GM23338 (cell line): ENCODE data around the gene PARD3. TPM values are rescaled to one million over a fixed set of nuclear protein-coding genes. Genes with fewer than 3 reads are reported as not detected.

Experiments
- ATAC-seq: fragments of 200-7000 bp; cut with Tn5 transposase; 3 replicates; pipeline ENCODE4 v1.9.1; 2020
- DNase-seq: peaks from one replicate; pipeline ENCODE4 v3.0.0-alpha.2; 2015; ENCODE audit warnings: low spot score
- H2AFZ ChIP-seq: fragments of 200-600 bp; sonication (generic); 2 replicates; pipeline ENCODE4 v1.8.0; 2016; ENCODE audit warnings: antibody characterized with exemption, mild to moderate bottlenecking, moderate library complexity
- H3F3A ChIP-seq: fragments of 200-600 bp; sonication (generic); replicated peaks from 2 replicates; pipeline ENCODE4 v1.8.0; 2017; ENCODE audit warnings: antibody characterized with exemption, mixed run types, low read depth
- H3K27ac ChIP-seq: fragments of 200-600 bp; sonication (generic); 2 replicates; pipeline ENCODE4 v1.6.1; 2016; ENCODE audit warnings: low read depth
- H3K27me3 ChIP-seq: fragments of 200-600 bp; sonication (generic); 2 replicates; pipeline ENCODE4 v1.8.0; 2016; ENCODE audit warnings: mild to moderate bottlenecking, mixed run types, moderate library complexity; ENCODE audit not compliant: insufficient read depth
- H3K36me3 ChIP-seq: fragments of 200-600 bp; sonication (generic); 2 replicates; pipeline ENCODE4 v1.8.0; 2016; ENCODE audit warnings: mild to moderate bottlenecking; ENCODE audit not compliant: insufficient read depth
- H3K4me1 ChIP-seq: fragments of 200-600 bp; sonication (generic); 2 replicates; pipeline ENCODE4 v1.8.0; 2016; ENCODE audit warnings: mild to moderate bottlenecking, moderate library complexity; ENCODE audit not compliant: insufficient read depth
- H3K4me2 ChIP-seq: fragments of 200-600 bp; sonication (generic); 2 replicates; pipeline ENCODE4 v1.7.1; 2017; ENCODE audit warnings: mixed run types
- H3K4me3 ChIP-seq: fragments of 200-600 bp; sonication (generic); 2 replicates; pipeline ENCODE4 v1.6.1; 2016; ENCODE audit warnings: mixed run types
- H3K79me2 ChIP-seq: fragments of 200-600 bp; sonication (generic); replicated peaks from 2 replicates; pipeline ENCODE4 v1.8.0; 2017; ENCODE audit warnings: mild to moderate bottlenecking; ENCODE audit not compliant: insufficient read depth
- H3K9me2 ChIP-seq: fragments of 200-600 bp; sonication (generic); 2 replicates; pipeline ENCODE4 v1.8.0; 2017; ENCODE audit not compliant: insufficient read depth
- H4K20me1 ChIP-seq: fragments of 200-600 bp; sonication (generic); replicated peaks from 2 replicates; pipeline ENCODE4 v1.8.0; 2017; ENCODE audit warnings: mild to moderate bottlenecking; ENCODE audit not compliant: insufficient read depth
- H3K27ac Mint-ChIP-seq: 2 replicates; pipeline ENCODE4 v1.8.0; 2020; ENCODE audit warnings: inconsistent platforms, mild to moderate bottlenecking, moderate library complexity, mixed read lengths
- H3K27me3 Mint-ChIP-seq: 3 replicates; pipeline ENCODE4 v1.8.0; 2022; ENCODE audit warnings: low read depth, mild to moderate bottlenecking, moderate library complexity, mixed read lengths, inconsistent platforms; ENCODE audit not compliant: insufficient read depth, poor library complexity
- H3K36me3 Mint-ChIP-seq: 3 replicates; pipeline ENCODE4 v1.8.0; 2021; ENCODE audit warnings: low read depth, mild to moderate bottlenecking, inconsistent platforms, moderate library complexity, mixed read lengths
- H3K4me1 Mint-ChIP-seq: 3 replicates; pipeline ENCODE4 v1.8.0; 2020; ENCODE audit warnings: mild to moderate bottlenecking, inconsistent platforms, mixed read lengths
- H3K4me3 Mint-ChIP-seq: 3 replicates; pipeline ENCODE4 v1.8.0; 2021; ENCODE audit warnings: moderate library complexity, mild to moderate bottlenecking, inconsistent platforms, mixed read lengths
- H3K9me3 Mint-ChIP-seq: 3 replicates; pipeline ENCODE4 v1.8.0; 2020; ENCODE audit warnings: moderate library complexity, mild to moderate bottlenecking, inconsistent platforms, mixed read lengths
- CREB1 ChIP-seq: fragments of 250-450 bp; sonication (Bioruptor Pico); IDR thresholded peaks from 2 replicates; pipeline ENCODE4 v1.5.0; 2020; ENCODE audit warnings: low read depth, mild to moderate bottlenecking, moderate library complexity
- CTCF ChIP-seq, 2 experiments: fragments of 200-600 bp in 1 of 2; sonication (generic) in 1 of 2; conservative IDR thresholded peaks; 2 replicates each; pipeline versions ENCODE4 v1.5.1 to v1.6.1; 2016 to 2017; ENCODE audit warnings: antibody characterized with exemption in 2 of 2, low read depth in 2 of 2, mild to moderate bottlenecking in 2 of 2, moderate library complexity in 1 of 2
- ETS1 ChIP-seq: IDR thresholded peaks from 2 replicates; pipeline ENCODE4 v1.6.1; 2016; ENCODE audit warnings: antibody characterized with exemption
- EZH2 ChIP-seq: fragments of 200-600 bp; sonication (generic); IDR thresholded peaks from one replicate; pipeline ENCODE4 v1.8.0; 2017; ENCODE audit warnings: antibody characterized with exemption, mild to moderate bottlenecking, low read depth; ENCODE audit not compliant: unreplicated experiment
- EZH2phosphoT487 ChIP-seq: fragments of 200-600 bp; sonication (generic); IDR thresholded peaks from one replicate; pipeline ENCODE4 v1.8.1; 2018; ENCODE audit warnings: antibody characterized with exemption; ENCODE audit not compliant: unreplicated experiment
- JUNB ChIP-seq: IDR thresholded peaks from one replicate; pipeline ENCODE4 v1.6.1; 2016; ENCODE audit warnings: antibody characterized with exemption; ENCODE audit not compliant: unreplicated experiment
- NANOG ChIP-seq: IDR thresholded peaks from 2 replicates; pipeline ENCODE4 v1.6.1; 2016; ENCODE audit warnings: antibody characterized with exemption, borderline replicate concordance
- POLR2AphosphoS5 ChIP-seq: IDR thresholded peaks from 2 replicates; pipeline ENCODE4 v1.6.1; 2016; ENCODE audit warnings: antibody characterized with exemption, low read depth
- REST ChIP-seq: IDR thresholded peaks from one replicate; pipeline ENCODE4 v1.6.1; 2018; ENCODE audit warnings: antibody characterized with exemption; ENCODE audit not compliant: unreplicated experiment
- STAT1 ChIP-seq: IDR thresholded peaks from one replicate; pipeline ENCODE4 v1.6.1; 2016; ENCODE audit warnings: antibody characterized with exemption; ENCODE audit not compliant: unreplicated experiment
- ZNF114 ChIP-seq: fragments of 250-450 bp; sonication (Bioruptor Pico); IDR thresholded peaks from 2 replicates; pipeline ENCODE4 v1.5.0; 2020; ENCODE audit warnings: mild to moderate bottlenecking, moderate library complexity
- ZNF331 ChIP-seq: fragments of 250-450 bp; sonication (Bioruptor Pico); IDR thresholded peaks from 2 replicates; pipeline ENCODE4 v1.5.0; 2020; ENCODE audit warnings: low read depth, mild to moderate bottlenecking, moderate library complexity
- ZNF462 ChIP-seq: fragments of 250-450 bp; sonication (Bioruptor Pico); IDR thresholded peaks from 2 replicates; pipeline ENCODE4 v1.5.0; 2020; ENCODE audit warnings: mild to moderate bottlenecking, moderate library complexity
- polyA plus RNA-seq: library from polyadenylated mRNA; unstranded; fragments of >200 nt; fragmentation: Nextera tagmentation; extraction: Ambion mirVana; gene quantifications from 2 replicates; pipeline ENCODE4 v1.2.1, GENCODE V29; 2016
- total RNA-seq: library from RNA; depleted of rRNA; stranded (reverse); fragments of >200 nt; shearing (Covaris generic); gene quantifications from 2 replicates; pipeline ENCODE4 v1.2.3, GENCODE V29; 2014

The PARD3 gene
- total and polyA plus RNA-seq, 2 experiments from 2014 or later: 30.2 to 51.4 TPM

- no peaks in the 10 kb centered on the region for H3K36me3 ChIP-seq
- no peak overlapping the region for H3K4me3 Mint-ChIP-seq
- no peak overlapping the region for H3K27ac ChIP-seq
- peak; percentile 27 for DNase-seq
- H3K4me3 ChIP-seq: no peak overlapping the region
- no peak overlapping the region for H2AFZ ChIP-seq
- no peaks in the 10 kb centered on the region for H3K9me3 Mint-ChIP-seq
- H4K20me1 ChIP-seq: no peaks in the 10 kb centered on the region; the same call in 1 of the 2 replicates
- H3F3A ChIP-seq: 0 out of 2 replicates have a peak, but pooled peaks cover 3% of the 10 kb centered on the region
- TF ChIP-seq ZNF331 (CRISPR knock-in tag) (no peak), CREB1 (CRISPR knock-in tag) (no peak), ETS1 (no peak), JUNB (no peak), EZH2phosphoT487 (no peak), CTCF (conservative IDR thresholded peaks at IDR 0.05; ENCODE audit: low read depth in 2 of 2) (no peak), POLR2AphosphoS5 (no peak), REST (no peak), STAT1 (no peak), ZNF114 (no peak), ZNF462 (no peak), EZH2 (no peak), NANOG (no peak)
- peak; percentile 31; the same call in 2 of the 3 replicates for ATAC-seq
- H3K27ac Mint-ChIP-seq: peak overlapping the region; percentile 53; the same call in 1 of the 2 replicates
- H3K9me2 ChIP-seq: no peaks in the 10 kb centered on the region
- H3K36me3 Mint-ChIP-seq: no peaks in the 10 kb centered on the region
- 0 out of 2 replicates have a peak overlapping the region, but pooled peaks have one; percentile 6 for H3K4me2 ChIP-seq
- peaks cover 32% of the 10 kb centered on the region for H3K4me1 ChIP-seq
- H3K27me3 Mint-ChIP-seq: no peaks in the 10 kb centered on the region
- H3K79me2 ChIP-seq: peaks cover 55% of the 10 kb centered on the region
- peaks cover 40% of the 10 kb centered on the region for H3K4me1 Mint-ChIP-seq
- no peaks in the 10 kb centered on the region for H3K27me3 ChIP-seq
These were observed 205.7 kb downstream of the PARD3 start for GRCh38 chr10:34609287-34609940.
